Measurements from ENCODE around the gene ASB10.

- TF ChIP-seq YY1 (IDR thresholded peaks at IDR 0.05; ENCODE audit: insufficient read depth, insufficient replicate concordance, low read depth, low read length), result no peak
- TF ChIP-seq ZNF567 (CRISPR knock-in tag; IDR thresholded peaks at IDR 0.05; ENCODE audit: borderline replicate concordance), result no peak
- TF ChIP-seq PCBP2 (optimal IDR thresholded peaks at IDR 0.05; ENCODE audit: low read depth, low read length, poor library complexity, severe bottlenecking), result no peak
- no peak for TF ChIP-seq CTCF (CRISPR knock-in tag; IDR thresholded peaks at IDR 0.05)
- TF ChIP-seq ZBTB42 (CRISPR knock-in tag; IDR thresholded peaks at IDR 0.05), result no peak
- no peak for TF ChIP-seq ETS1 (CRISPR knock-in tag; IDR thresholded peaks at IDR 0.05)
- no peak for TF ChIP-seq STAG1 (CRISPR knock-in tag; IDR thresholded peaks at IDR 0.05)
Measured at GRCh38 chr7:151215396-151215795, 28.3 kb upstream of the ASB10 start.
